ENCODE measurements around the gene ZNF512B. TPM values are rescaled to one million over a fixed set of nuclear protein-coding genes. Genes with fewer than 3 reads are reported as not detected.

Gene ZNF512B
- total and polyA plus RNA-seq, 2 experiments from 2014 or later, result 6.1 to 28.8 TPM

- no peak for ATAC-seq
- H3K27ac Mint-ChIP-seq, result no peak overlapping the region
- TF ChIP-seq POLR2AphosphoS5 (IDR thresholded peaks at IDR 0.05; ENCODE audit: low read depth) (no peak), NANOG (IDR thresholded peaks at IDR 0.05; ENCODE audit: borderline replicate concordance) (no peak), STAT1 (IDR thresholded peaks at IDR 0.05; ENCODE audit: unreplicated experiment) (no peak), CREB1 (CRISPR knock-in tag; IDR thresholded peaks at IDR 0.05; ENCODE audit: low read depth) (no peak), EZH2 (IDR thresholded peaks at IDR 0.05; ENCODE audit: low read depth, unreplicated experiment) (no peak), JUNB (IDR thresholded peaks at IDR 0.05; ENCODE audit: unreplicated experiment) (no peak), EZH2phosphoT487 (IDR thresholded peaks at IDR 0.05; ENCODE audit: unreplicated experiment) (no peak), REST (IDR thresholded peaks at IDR 0.05; ENCODE audit: unreplicated experiment) (no peak), ZNF331 (CRISPR knock-in tag; IDR thresholded peaks at IDR 0.05; ENCODE audit: low read depth) (no peak), ZNF114 (CRISPR knock-in tag; IDR thresholded peaks at IDR 0.05) (no peak), CTCF (conservative IDR thresholded peaks at IDR 0.05; ENCODE audit: low read depth in 2 of 2) (no peak)
- TF ChIP-seq, protein P1, sequence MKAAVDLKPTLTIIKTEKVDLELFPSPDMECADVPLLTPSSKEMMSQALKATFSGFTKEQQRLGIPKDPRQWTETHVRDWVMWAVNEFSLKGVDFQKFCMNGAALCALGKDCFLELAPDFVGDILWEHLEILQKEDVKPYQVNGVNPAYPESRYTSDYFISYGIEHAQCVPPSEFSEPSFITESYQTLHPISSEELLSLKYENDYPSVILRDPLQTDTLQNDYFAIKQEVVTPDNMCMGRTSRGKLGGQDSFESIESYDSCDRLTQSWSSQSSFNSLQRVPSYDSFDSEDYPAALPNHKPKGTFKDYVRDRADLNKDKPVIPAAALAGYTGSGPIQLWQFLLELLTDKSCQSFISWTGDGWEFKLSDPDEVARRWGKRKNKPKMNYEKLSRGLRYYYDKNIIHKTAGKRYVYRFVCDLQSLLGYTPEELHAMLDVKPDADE (IDR thresholded peaks at IDR 0.05), result no peak
- TF ChIP-seq, protein P2, sequence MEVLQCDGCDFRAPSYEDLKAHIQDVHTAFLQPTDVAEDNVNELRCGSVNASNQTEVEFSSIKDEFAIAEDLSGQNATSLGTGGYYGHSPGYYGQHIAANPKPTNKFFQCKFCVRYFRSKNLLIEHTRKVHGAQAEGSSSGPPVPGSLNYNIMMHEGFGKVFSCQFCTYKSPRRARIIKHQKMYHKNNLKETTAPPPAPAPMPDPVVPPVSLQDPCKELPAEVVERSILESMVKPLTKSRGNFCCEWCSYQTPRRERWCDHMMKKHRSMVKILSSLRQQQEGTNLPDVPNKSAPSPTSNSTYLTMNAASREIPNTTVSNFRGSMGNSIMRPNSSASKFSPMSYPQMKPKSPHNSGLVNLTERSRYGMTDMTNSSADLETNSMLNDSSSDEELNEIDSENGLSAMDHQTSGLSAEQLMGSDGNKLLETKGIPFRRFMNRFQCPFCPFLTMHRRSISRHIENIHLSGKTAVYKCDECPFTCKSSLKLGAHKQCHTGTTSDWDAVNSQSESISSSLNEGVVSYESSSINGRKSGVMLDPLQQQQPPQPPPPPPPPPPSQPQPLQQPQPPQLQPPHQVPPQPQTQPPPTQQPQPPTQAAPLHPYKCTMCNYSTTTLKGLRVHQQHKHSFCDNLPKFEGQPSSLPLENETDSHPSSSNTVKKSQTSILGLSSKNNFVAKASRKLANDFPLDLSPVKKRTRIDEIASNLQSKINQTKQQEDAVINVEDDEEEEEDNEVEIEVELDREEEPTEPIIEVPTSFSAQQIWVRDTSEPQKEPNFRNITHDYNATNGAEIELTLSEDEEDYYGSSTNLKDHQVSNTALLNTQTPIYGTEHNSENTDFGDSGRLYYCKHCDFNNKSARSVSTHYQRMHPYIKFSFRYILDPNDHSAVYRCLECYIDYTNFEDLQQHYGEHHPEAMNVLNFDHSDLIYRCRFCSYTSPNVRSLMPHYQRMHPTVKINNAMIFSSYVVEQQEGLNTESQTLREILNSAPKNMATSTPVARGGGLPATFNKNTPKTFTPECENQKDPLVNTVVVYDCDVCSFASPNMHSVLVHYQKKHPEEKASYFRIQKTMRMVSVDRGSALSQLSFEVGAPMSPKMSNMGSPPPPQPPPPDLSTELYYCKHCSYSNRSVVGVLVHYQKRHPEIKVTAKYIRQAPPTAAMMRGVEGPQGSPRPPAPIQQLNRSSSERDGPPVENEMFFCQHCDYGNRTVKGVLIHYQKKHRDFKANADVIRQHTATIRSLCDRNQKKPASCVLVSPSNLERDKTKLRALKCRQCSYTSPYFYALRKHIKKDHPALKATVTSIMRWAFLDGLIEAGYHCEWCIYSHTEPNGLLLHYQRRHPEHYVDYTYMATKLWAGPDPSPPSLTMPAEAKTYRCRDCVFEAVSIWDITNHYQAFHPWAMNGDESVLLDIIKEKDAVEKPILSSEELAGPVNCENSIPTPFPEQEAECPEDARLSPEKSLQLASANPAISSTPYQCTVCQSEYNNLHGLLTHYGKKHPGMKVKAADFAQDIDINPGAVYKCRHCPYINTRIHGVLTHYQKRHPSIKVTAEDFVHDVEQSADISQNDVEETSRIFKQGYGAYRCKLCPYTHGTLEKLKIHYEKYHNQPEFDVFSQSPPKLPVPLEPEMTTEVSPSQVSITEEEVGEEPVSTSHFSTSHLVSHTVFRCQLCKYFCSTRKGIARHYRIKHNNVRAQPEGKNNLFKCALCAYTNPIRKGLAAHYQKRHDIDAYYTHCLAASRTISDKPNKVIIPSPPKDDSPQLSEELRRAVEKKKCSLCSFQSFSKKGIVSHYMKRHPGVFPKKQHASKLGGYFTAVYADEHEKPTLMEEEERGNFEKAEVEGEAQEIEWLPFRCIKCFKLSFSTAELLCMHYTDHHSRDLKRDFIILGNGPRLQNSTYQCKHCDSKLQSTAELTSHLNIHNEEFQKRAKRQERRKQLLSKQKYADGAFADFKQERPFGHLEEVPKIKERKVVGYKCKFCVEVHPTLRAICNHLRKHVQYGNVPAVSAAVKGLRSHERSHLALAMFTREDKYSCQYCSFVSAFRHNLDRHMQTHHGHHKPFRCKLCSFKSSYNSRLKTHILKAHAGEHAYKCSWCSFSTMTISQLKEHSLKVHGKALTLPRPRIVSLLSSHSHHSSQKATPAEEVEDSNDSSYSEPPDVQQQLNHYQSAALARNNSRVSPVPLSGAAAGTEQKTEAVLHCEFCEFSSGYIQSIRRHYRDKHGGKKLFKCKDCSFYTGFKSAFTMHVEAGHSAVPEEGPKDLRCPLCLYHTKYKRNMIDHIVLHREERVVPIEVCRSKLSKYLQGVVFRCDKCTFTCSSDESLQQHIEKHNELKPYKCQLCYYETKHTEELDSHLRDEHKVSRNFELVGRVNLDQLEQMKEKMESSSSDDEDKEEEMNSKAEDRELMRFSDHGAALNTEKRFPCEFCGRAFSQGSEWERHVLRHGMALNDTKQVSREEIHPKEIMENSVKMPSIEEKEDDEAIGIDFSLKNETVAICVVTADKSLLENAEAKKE (CRISPR knock-in tag; IDR thresholded peaks at IDR 0.05), result no peak
- H4K20me1 ChIP-seq (replicated peaks; ENCODE audit: insufficient read depth), result peaks cover 11% of the 10 kb centered on the region
- H3K36me3 Mint-ChIP-seq (ENCODE audit: low read depth), result peaks cover 23% of the 10 kb centered on the region
- DNase-seq (ENCODE audit: low spot score), result no peak
- H3K27me3 Mint-ChIP-seq (ENCODE audit: insufficient read depth, low read depth, poor library complexity), result peaks cover 29% of the 10 kb centered on the region
- peaks cover 38% of the 10 kb centered on the region for H3F3A ChIP-seq (replicated peaks; ENCODE audit: low read depth)
- no peaks in the 10 kb centered on the region for H3K36me3 ChIP-seq (ENCODE audit: insufficient read depth)
- peaks cover 21% of the 10 kb centered on the region; the same call in 1 of the 2 replicates for H3K4me1 ChIP-seq (ENCODE audit: insufficient read depth)
- H3K9me3 Mint-ChIP-seq, result peaks cover 8% of the 10 kb centered on the region; the same call in 1 of the 3 replicates
- peaks cover 22% of the 10 kb centered on the region for H3K4me1 Mint-ChIP-seq
- no peak overlapping the region for H3K4me3 Mint-ChIP-seq
- no peak overlapping the region for H2AFZ ChIP-seq
- H3K79me2 ChIP-seq (replicated peaks; ENCODE audit: insufficient read depth), result peaks cover 34% of the 10 kb centered on the region
- no peaks in the 10 kb centered on the region for H3K9me2 ChIP-seq (ENCODE audit: insufficient read depth)
- H3K4me3 ChIP-seq, result no peak overlapping the region
- no peak overlapping the region for H3K4me2 ChIP-seq
- no peak overlapping the region for H3K27ac ChIP-seq (ENCODE audit: low read depth)
- no peaks in the 10 kb centered on the region for H3K27me3 ChIP-seq (ENCODE audit: insufficient read depth)
Measured at GRCh38 chr20:63945031-63945658, 24.6 kb downstream of the ZNF512B start.
